ENCODE data around the gene ERICH4.
"Not testable (repeated sequence)": the region's sequence is repeated elsewhere in the genome, so short reads cannot be mapped to it uniquely, and the experiment has no call there.

Gene ERICH4

DNA sequence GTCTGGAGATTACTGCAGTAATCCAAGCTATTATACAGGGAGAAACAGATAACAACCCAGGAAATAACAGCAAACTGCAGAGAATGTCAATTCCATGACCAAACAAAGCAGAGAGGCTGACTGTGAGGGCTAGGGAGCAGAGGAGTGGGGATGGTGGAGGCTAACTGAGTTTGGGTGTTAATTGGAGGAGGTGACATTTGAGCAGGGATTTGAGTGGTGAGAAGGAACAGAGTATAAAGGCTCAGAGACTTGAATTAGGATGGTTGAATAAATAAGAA lies 6.3 kb upstream of the ERICH4 start:
- DNase-seq = no peak

- DNase-seq = no peak
Measured at GRCh38 chr19:41437944-41438574, 4.9 kb upstream of the ERICH4 start.

DNA sequence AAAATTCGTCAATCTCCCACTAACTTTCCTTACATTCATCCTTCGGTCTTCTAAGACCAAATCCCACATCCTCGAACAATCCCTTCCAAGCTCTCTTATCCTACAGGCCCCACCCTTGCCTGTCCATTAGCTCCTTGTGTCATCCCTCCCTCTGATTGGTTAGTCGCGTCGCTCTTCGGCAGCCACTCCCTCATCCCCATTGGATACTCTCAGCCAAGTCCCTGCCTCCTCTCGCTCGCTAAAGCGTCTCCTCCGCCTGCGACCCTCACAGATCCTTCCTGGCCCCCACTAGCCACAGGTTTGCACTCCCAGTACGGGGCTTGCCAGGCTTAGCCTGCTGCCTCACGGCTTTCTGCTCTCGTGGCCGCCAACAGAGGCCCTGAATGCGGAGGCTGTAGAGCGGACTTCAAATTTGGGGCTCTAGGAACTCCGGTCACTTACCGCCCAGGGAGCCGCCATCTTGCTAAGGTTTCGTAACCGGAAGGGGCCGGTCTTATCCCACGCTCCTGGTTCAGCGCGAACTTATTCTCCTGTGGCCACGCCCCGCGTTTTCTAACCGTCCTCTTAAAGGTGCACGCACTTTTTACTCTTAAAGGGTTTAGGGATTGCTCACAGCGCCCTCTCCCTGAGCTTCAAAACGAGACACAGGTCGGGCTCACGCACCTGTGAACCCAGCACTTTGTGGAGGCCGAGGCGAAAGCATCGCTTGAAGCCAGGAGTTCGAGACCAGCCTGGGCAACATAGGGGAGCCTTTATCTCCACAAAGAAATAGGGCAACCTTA lies 3.3 kb upstream of the ERICH4 start, which contains the start of gene DMAC2:
Gene DMAC2, minus strand, starts transcription at position 472 of the 782 bp plus-strand sequence. Its CDS starts 13 bp downstream, at position 459.
- peak; percentile 89 for DNase-seq

DNA sequence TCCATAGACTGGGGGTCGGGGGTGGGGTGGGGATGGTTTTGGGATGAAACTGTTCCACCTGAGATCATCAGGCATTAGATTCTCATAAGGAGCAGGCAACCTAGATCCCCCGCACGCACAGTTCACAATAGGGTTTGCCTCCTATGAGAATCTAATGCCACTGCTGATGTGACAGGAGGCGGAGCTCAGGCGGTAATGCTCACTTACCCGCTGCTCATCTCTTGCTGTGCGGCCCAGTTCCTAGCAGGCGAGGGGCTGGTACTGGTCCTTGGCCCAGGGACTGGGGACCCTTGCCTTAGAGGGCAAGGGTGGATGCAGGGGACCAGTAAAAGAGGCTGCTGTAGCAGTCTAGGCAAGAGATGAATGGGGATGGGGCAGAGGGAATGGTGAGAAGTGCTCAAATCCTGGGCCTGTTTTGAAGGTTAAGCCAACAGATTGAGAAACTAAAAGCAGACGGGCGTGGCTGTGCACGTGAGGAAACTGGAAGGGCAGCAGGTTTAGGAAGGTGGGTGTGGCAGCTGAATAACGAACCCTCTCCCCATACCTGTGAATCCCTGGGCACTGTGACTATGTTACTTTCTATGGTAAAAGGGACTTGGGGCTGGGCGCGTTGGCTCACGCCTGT lies 1.5 kb upstream of the ERICH4 start:
- peak; percentile 17 for DNase-seq

DNA sequence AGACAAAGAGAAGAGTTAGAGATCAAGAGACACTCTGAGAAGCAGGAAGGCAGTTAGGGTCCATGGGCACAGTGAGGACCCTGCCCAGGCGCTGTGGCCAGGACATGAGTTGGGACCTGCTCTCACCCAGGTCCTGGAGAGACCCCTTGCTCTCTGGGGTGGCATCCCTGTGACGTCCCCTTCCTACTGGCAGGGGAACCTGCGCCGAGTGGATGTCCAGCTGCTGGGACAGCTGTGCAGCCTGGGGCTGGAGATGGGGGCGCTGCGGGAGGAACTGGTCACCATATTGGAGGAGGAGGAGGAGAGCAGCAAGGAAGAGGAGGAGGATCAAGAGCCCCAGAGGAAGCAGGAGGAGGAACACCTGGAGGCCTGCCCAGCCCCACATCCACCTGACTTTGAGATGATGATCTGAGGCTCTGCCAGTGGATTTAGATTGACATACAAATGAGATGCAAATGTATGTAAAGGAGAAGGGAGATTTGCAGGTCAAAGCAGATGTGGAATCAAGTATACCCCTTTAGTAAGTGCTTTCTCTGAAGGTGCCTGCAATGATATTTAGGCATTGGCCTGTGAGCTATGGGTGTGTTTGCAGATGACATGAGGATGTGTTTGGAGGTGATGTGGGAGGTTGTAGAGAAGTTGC lies 978 bp downstream of the ERICH4 start:
- no peak for DNase-seq

GRCh38 chr19:41445575-41445974 lies 2.6 kb downstream of the ERICH4 start:
- no peak for DNase-seq

DNA sequence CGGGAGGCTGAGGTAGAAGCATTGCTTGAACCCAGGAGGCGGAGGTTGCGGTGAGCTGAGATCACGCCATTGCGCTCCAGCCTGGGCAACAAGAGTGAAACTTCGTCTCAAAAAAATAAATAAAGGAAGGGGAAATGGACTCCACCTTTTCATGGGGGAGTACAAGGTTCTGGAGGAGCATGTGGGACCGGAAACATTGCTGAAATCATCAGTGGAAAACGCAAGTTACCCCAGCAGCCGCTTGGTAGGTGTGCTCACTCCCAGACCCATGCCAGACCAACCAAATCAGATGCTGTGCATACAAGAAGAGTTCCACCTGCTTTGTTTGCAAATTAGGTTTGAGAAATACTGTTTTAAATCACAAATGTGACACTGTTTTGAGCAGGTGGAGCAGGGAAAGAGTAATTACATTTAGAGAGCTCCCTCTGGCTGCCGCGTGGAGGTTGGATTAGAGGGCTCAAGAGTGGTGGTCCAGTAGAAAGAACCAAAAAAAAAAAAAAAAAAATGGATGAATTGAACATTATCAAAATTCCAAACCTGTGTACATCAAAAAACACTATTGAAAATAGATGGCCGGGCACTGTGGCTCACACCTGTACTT lies 4.9 kb downstream of the ERICH4 start:
- no peak for DNase-seq

DNA sequence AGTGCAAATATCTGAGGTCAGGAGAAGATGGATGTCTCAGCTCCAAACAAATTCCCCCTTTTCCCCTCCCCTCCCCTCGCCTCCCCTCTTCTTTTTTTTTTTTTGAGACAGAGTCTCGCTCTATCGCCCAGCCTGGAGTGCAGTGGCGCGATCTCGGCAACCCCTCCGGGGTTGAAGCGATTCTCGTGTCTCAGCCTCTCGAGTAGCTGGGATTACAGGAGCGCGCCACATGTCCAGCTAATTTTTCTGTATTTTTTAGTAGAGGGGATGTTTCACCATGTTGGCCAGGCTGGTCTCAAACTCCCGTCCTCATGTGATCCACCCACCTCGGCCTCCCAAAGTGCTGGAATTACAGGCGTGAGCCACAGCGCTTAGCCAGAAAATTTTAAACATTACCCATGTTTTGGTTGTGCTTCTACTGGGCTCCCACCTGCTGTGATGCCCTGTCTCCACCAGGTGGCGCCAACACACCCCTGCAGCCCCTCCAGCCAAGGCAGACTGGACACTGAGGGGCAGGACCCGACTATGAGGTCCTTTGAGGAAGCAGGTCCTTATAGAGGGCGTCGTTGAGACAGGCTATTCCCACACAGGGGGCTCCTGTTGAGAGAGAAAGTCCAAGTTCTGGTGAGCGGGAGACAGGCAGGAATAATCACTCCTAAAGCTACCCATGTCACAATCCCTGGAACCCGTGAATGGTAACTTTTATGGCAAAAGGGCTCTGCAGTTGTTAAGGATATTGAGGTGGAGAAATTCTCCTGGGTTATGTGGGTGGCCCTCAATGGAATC lies 6.3 kb downstream of the ERICH4 start:
- DNase-seq = peak; percentile 82

DNA sequence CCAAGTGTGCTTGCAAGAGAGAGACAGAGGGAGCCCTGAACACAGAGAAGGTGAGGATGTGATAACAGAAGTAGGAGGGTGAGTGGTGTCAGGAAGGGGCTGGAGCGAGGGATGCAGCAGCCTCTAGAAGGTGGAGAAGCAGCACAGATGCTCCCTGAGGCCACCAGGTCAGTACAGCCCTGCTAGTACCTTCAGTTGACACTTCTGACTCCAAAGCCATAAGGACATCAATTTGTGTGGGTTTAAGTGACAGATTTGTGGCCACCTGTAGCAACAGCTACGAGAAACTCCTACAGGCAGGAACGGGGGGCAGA lies 6.9 kb downstream of the ERICH4 start:
- DNase-seq = no peak

- no peak for DNase-seq
Measured at GRCh38 chr19:41452584-41453275, 9.8 kb downstream of the ERICH4 start.

GRCh38 chr19:41455936-41456335 lies 13.0 kb downstream of the ERICH4 start:
- DNase-seq = no peak

DNA sequence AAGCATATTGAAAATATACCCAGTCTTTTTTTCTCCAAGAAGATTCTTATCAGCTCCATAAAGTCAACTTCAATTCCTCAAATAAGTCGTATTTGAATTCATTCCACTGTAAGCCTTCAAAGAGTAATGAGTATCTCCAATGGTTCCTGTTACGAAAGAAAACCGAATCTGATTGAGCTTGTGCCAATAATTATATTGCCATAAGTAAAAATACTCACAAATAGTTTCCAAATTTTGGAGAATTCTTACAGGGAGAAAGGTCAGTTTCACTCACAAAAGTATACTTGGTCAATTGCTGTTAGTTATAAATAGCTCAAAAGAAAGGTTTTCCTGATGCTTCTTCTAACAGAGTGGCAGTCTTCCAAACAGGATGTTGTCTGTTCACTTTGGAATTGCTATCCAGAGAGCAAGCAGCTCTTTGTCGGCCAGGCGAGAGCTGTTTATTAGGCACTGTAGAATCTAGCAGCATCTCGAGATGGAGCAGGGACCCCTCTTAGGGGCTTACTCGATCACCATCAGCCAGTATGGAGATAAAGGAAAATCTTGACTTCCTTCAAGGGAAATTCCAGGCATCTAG lies 13.5 kb downstream of the ERICH4 start:
- DNase-seq = no peak

- DNase-seq = no peak
Measured at GRCh38 chr19:41457241-41457640, 14.3 kb downstream of the ERICH4 start.

DNA sequence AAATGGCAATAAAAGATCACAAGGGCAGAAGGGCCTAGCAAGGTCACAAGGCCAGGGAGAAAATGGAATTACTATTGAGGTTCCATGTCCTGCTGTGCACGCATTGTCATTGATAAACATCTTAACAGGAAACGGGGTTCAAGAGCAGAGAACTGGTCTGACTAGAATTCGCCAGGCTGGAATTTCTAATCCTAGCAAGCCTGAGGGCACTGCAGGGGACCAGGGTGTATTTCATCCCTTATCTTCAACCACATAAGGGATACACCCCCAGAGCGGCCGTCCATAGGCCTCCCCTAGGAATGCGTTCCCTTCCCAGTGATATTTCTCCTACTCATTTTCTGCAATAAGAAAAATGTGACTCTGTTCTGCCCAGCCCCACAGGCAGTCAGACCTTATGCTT lies 19.5 kb downstream of the ERICH4 start:
- DNase-seq = no peak

- not testable (repeated sequence) for DNase-seq
Measured at GRCh38 chr19:41463257-41464256, 20.6 kb downstream of the ERICH4 start.

GRCh38 chr19:41476583-41476982 lies 33.6 kb downstream of the ERICH4 start:
- no peak for DNase-seq

GRCh38 chr19:41478171-41478570 lies 35.2 kb downstream of the ERICH4 start:
- DNase-seq = no peak

DNA sequence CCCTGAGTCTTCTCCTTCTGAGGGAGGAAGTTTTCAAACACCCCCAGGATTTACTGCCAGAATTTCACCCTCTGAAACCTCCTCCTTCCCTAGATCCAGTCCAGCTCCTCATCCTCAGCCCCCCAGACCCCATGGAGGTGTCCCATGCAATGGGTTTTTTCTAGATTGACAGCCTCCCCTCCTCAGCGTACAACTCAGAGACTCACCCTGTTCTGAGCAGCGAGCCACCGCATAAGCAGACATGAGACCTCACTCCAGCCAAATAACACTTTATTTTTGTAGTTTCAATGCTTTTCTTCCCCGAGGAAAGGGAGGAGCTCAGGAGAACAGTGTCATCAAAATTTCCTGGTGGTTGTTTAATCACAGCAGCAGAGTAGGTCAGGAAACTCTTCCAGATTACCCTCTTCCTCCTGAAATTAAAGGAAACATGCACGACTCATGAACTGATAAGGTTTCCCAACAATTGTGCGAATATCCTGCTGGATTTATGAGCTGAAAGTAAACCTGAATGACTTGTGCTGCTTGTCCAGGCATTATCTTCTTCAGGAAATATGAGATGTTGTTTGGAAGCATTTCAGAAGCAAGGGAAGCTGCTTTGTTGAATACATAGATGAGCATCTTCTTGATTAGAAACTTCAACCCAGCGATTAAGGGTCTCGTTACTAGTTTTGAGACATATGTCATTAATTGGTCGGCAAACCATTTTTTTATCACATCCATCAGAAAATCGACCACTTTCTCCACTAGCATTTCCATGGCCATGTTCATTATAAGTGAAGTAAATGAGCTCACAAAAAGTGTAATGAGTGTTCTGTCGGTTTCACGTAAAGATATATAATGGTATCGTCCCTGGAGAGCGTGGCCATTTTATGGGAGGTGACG lies 36.2 kb downstream of the ERICH4 start:
- DNase-seq = no peak

DNA sequence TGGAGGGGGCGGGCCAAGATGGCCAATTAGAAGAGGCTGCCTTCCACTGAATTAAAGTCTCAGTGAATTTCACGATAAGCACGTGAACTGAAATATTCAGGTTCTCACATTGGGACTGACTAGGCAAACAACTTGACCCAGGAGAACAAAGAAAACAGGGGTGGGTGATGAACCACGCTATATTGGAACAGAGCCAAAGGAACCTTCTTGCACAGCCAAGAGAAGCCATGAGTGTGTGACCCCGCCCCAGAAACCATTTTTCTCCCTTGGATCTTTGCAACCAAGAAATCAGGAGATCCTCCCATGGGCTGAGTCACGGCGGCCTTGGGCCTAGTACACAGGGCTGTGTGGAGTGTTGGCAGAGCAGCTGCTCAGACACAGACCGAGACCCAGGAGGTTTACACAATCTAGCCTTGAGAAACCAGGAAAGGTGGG lies 36.8 kb downstream of the ERICH4 start:
- no peak for DNase-seq
